GM18526 (cell line): ENCODE measurements around the gene DCAF7.
A peak's percentile ranks its signal among the peaks of the same experiment; 100 is the strongest.

Experiments used
- POLR2A ChIP-seq: IDR thresholded peaks from 3 replicates; pipeline ENCODE4 v1.6.1; 2011; ENCODE audit not compliant: insufficient read length; ENCODE audit errors: extremely low read depth

Gene DCAF7, protein sequence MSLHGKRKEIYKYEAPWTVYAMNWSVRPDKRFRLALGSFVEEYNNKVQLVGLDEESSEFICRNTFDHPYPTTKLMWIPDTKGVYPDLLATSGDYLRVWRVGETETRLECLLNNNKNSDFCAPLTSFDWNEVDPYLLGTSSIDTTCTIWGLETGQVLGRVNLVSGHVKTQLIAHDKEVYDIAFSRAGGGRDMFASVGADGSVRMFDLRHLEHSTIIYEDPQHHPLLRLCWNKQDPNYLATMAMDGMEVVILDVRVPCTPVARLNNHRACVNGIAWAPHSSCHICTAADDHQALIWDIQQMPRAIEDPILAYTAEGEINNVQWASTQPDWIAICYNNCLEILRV

DNA sequence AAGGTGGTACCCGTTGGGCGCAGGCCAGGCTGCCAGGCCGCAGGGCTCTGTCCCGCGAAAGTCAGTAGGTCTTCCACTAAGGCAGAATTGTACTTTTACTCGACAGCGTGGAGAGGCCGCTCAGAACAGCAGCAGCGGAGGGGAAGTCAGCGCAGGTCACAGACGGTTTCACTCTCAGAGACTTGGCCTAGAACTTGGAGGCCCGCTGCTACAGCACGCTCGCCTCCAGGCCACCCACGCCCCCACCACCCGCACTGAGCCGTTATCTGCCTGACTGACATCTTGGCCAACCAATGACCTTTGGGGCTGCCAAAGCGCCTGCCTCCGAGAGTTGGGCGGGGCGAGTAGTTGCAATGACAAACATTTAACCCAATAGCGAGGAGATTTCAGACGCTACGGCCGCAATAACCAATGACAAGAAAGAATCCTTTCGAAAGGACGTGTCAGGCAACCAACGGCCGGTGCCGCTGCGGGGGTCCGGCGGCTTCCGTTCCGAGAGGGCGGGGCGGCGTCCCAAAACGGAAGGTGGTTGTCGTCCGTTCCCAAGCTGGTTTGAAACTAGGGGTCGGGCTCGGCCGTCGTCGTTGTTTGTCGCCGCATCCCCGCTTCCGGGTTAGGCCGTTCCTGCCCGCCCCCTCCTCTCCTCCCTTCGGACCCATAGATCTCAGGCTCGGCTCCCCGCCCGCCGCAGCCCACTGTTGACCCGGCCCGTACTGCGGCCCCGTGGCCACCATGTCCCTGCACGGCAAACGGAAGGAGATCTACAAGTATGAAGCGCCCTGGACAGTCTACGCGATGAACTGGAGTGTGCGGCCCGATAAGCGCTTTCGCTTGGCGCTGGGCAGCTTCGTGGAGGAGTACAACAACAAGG is at the start of gene DCAF7:
TSS of gene DCAF7 (plus strand) at position 532 of the 871 bp plus-strand sequence. CDS start at position 733, 201 bp downstream.
- peak; percentile 82 for TF ChIP-seq POLR2A

DNA sequence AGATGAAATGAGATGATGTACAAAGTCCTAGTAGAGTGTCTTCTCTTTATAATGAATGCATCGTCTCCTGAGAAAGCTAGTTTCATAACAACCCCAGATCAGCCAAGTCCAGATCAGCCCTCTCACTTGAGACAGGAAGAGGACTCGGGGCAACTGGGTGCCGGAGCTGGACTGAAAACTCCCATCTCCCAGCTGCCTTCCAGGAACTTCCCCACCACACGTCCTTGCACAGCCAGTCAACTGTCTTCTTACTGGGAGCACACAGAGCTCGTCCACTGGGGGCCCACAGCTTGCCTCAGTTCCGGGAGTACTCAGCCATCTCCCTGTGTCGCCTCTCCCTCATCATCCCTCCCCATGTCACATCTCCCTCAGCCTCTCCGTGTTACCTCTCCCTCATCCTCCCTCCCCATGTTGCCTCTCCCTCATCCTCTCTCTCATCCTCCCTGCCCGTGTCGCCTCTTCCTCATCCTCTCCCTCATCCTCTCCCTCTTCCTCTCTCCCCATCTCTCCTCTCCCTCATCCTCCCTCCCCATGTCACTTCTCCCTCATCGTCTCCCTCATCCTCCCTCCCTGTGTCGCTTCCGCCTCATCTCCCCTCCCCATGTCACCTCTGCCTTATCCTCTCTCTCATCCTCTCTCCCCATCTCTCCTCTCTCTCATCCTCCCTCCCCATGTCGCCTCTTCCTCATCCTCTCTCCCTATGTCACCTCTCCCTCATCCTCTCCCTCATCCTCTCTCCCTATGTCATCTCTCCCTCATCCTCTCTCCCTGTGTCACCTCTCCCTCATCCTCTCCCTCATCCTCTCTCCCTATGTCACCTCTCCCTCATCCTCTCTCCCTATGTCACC is 49.5 kb upstream of the DCAF7 start:
- TF ChIP-seq POLR2A = no peak

DNA sequence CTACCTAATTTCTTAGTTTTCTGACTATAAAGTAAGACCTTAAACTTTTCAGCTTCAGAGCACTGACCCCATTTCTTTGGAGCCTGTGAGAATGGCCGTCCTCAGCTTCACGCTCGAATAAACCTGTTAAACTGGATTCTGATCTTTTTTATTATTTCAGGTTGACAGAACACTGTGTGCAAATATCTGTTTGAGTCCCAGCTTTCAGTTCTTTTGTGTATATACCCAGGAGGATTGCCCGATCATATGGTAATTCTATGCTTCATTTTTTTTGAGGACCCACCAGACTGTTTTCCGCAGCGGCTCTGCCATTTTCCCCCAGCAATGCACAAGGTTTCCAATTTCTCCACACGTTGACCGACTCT is 47.0 kb upstream of the DCAF7 start:
- no peak for TF ChIP-seq POLR2A

DNA sequence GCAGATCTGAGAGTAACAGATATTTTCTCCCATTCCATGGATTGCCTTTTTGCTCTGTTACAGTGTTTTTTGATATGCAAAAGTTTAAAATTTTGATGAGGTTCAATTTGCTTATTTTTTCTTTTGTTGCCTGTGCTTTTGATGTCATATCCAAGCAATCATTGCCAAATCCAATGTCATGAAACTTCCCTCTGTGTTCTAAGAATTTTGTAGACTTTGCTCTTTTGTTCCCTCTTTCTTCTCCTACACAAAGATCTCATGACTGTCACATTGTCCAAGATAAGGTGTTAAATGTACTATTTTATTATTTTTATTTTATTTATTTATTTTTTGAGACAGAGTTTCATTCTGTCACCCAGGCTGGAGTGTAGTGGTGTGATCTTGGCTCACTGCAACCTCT is 46.0 kb upstream of the DCAF7 start:
- no peak for TF ChIP-seq POLR2A

DNA sequence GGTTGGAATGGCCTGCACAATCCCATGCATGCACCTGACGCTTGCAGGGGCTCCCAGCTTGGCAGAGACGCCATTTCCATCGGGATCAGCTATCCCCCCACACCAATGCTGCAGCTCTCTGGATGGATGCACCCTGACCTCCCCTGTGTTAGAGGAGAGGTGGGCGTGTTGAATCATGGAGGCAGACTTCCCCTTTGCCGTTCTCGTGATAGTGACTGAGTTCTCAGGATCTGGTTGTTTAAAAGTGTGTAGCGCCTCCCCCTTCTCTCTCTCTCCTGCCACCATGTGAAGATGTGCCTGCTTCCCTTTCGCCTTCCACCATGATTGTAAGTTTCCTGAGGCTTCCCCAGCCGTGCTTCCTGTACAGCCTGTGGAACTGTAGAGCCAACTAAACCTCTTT is 44.9 kb upstream of the DCAF7 start:
- no peak for TF ChIP-seq POLR2A

DNA sequence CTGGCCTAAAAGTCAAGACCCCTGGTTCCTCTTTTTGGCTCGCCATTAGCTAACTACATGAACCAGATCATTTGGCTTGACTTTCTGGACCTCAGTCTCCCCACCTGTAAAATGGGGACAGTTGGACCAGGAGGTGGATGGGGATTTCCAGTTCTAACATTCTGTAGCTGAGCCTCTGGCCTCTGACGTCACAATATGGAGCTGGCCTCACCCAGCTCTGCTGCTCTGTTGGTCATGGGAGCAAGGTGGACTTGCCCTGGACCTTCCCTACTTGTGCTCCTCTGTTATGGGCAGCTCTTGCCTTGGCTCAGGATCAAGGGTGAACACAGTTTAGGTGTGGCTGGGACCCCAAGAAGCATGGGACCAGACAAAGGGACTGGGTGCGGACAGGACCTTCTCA is 43.6 kb upstream of the DCAF7 start:
- TF ChIP-seq POLR2A = no peak

DNA sequence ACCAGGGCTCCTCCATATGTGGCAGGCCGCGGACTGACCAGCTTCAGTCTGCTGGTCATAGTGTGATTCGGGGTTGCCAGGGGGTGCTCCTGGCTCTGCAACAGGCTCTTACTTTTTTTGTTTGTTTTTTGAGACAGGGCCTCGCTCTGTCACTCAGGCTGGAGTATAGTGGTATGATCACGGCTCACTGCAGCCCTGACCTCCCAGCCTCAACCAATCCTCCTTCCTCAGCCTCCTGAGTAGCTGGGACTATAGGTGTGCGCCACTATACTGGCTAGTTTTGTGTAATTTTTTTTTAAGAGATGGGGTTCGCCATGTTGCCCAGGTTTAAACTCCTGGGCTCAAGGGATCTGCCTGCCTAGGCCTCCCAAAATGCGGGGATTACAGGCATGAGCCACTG is 38.9 kb upstream of the DCAF7 start:
- no peak for TF ChIP-seq POLR2A

DNA sequence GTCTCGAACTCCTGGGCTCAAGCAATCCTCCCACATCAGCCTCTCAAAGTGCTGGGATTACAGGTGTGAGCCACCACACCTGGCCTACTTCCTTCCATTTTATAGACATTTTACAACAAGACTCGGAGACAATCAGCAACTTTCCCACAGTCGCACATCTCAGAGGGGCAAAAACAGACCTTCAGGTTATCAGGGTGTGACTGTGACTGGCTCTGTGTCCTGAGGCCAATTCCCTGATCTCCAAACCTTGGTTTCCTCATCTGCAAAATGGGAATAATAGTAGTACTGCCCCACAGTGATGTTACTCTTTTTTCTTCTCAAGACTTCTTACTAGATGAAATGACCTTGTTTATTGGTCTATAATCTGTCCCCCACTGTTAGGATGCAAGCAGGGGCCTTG is 37.9 kb upstream of the DCAF7 start:
- TF ChIP-seq POLR2A = no peak

DNA sequence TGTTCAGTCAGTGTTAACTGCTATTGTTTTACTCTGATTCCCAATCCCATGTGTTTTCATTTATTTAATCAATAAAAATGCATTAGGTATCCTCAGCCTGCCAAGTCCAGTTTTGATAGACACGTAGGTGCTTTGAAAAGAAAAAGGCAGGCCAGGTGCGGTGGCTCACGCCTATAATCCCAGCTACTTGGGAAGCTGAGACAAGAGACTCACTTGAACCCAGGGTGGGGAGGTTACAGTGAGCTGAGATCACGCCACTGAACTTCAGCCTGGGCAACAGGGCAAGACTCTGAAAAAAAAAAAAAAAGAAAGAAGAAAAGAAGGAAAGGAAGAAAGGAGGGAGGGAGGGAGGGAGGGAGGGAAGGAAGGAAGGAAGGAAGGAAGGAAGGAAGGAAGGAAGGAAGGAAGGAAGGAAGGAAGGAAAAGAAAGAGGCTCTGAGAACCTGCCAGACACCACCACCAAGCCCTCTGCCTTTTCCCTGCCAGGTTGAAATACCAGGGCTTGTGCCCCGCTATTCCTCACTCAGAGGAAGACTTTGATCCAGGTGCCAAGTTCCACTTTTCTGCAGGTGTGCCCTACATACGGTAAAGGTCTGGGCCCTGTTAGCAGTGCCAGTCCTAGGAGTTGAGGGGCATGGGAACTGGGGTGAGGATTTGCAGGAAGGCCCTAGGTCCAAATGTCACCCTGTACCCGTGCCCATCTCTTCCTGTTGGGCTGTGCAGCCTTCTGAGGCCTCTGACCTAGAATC is 37.2 kb upstream of the DCAF7 start:
- TF ChIP-seq POLR2A = no peak

DNA sequence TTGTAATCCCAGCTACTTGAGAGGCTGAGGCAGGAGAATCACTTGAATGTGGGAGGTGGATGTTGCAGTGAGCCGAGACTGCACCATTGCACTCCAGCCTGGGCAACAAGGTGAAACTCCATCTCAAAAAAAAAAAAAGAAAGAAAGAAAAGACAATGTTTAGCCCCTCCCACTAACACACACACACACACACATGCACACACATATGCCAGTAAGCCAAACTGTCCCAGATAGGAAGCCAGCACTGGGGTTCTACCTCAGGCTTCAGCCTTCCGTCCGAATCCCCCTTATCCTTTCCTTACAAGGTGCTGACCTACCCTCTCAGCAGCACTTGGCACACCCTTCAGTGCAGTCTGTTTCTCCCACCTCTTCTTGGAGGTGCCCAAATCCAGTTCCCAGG is 35.8 kb upstream of the DCAF7 start:
- no peak for TF ChIP-seq POLR2A

DNA sequence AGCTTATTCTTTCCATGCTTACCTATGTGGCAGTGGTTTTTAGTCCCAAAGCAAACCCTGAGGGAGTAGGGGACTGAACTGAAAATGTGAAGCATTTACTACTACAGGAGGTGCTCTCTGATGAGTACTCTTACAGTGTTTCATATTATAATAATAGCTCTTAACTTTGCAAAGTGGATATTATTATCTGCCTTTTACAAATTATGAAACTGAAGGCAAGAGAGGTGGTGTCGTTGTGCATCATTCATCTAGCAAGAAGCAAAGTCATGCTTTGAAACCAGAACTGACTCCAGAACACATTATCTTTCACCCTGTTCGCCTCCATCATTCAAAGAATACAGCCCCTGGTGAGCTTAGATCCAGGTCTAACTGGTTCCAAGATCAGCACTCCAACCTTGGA is 35.3 kb upstream of the DCAF7 start:
- no peak for TF ChIP-seq POLR2A

DNA sequence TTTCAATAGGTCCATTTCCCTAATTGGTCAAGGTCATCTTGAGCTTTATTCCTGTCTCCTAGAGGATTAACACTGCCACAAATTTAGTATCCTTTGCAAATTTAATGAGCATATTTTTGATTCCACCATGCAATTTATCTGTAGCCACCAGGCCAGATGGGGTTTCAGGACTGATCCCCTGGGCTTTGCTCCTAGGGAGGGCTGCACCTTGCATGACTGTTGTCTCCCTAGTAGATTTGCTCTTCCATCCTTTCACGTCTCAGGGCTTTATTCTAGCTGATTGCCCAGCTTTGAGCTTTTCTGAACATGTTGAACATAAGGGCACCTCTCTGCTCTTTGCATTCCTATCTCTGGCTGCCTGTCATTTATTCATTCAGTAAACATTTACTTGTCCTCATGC is 34.9 kb upstream of the DCAF7 start:
- no peak for TF ChIP-seq POLR2A

DNA sequence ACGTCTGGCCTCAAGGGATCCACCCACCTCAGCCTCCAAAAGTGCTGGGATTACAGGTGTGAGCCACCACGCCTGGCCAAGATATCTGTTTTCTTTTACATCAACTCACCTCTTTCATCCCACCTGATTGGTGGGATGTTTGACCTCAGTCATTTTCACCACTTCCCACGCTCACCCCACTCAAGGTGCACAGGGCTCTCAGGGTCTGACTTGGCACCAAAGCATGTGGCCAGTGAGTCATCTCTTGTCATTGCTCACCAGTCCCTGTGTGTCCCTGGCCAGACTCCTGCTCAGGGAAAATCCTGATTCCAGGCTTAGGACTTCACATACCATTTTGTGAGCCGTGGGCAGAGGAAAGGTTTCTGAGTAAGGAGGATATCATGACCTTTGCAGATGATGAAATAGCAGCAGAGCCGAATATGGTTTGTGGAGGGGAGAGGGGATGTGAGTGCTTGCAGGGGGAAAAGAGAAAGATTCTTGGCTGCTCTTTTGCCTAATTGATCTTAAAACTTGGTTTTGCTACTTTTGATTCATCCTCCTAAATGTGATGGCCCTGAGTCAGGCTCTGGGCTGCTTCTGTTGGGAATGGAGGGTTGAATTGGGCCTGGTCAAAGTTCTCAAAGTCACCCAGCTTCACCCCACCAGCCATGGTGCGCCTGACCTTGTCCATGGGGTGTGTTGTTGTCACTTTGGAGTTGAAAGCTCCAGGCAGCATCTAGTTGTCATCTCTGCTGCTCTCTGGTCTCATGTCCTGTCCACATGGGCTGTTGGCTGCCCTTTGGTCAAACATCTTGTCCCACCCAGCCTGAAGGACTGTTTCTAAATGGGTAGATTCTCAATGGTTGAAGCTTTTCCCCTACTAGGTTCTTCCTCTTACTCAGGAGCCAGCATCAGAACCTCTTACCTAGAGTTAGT is 33.1 kb upstream of the DCAF7 start:
- no peak for TF ChIP-seq POLR2A
